WTC11 (cell line): ENCODE results near the gene NEDD8. TPM values are rescaled to one million over a fixed set of nuclear protein-coding genes. Genes with fewer than 3 reads are reported as not detected.

Experiments used
- ATAC-seq: fragments of 200-7000 bp; cut with Tn5 transposase; 2 replicates; pipeline ENCODE4 v1.10.0; 2021; ENCODE audit warnings: mild to moderate bottlenecking, moderate library complexity
- CTCF ChIA-PET: fragments of 300-600 bp; sonication (Branson Sonifier 250); formaldehyde crosslinking; loops from one replicate; lab custom pipeline; 2021; ENCODE audit warnings: antibody characterized with exemption; lab: Charles Lee
- POLR2A ChIA-PET: fragments of 350-600 bp; sonication (Branson Sonifier 250); formaldehyde crosslinking; loops from one replicate; lab custom pipeline; 2021; ENCODE audit warnings: antibody characterized with exemption; lab: Charles Lee
- DNase-seq: peaks from one replicate; pipeline ENCODE4 v3.0.0; 2021; ENCODE audit warnings: low spot score
- H3K27ac Mint-ChIP-seq: 2 replicates; pipeline ENCODE4 v1.8.0; 2021; ENCODE audit warnings: mixed read lengths
- H3K27me3 Mint-ChIP-seq: 2 replicates; pipeline ENCODE4 v1.8.0; 2021; ENCODE audit warnings: low read depth, mild to moderate bottlenecking, moderate library complexity, mixed read lengths
- H3K36me3 Mint-ChIP-seq: 2 replicates; pipeline ENCODE4 v1.8.0; 2021; ENCODE audit warnings: mixed read lengths
- H3K4me1 Mint-ChIP-seq: 2 replicates; pipeline ENCODE4 v1.8.0; 2022; ENCODE audit warnings: mixed read lengths
- H3K4me3 Mint-ChIP-seq: 2 replicates; pipeline ENCODE4 v1.8.0; 2021; ENCODE audit warnings: mild to moderate bottlenecking, moderate library complexity, mixed read lengths
- H3K9me3 Mint-ChIP-seq: 2 replicates; pipeline ENCODE4 v1.8.0; 2021; ENCODE audit warnings: mixed read lengths
- ATF1 ChIP-seq: sonication (generic); formaldehyde crosslinking; IDR thresholded peaks from 2 replicates; pipeline ENCODE4 v1.8.1; 2023; ENCODE audit warnings: mild to moderate bottlenecking, moderate library complexity, missing genetic modification reagents
- CDX4 ChIP-seq: fragments of 250-450 bp; sonication (Bioruptor Pico); IDR thresholded peaks from 2 replicates; pipeline ENCODE4 v1.9.0; 2021; ENCODE audit warnings: moderate library complexity, mild to moderate bottlenecking, inconsistent platforms, borderline replicate concordance
- E2F4 ChIP-seq: sonication (generic); formaldehyde crosslinking; IDR thresholded peaks from 2 replicates; pipeline ENCODE4 v1.8.1; 2022; ENCODE audit warnings: low read depth, mild to moderate bottlenecking, moderate library complexity, missing genetic modification reagents, borderline replicate concordance
- FOXK1 ChIP-seq: sonication (generic); formaldehyde crosslinking; IDR thresholded peaks from 2 replicates; pipeline ENCODE4 v1.8.0; 2022; ENCODE audit warnings: mild to moderate bottlenecking, moderate library complexity, missing genetic modification reagents
- GABPB1 ChIP-seq: sonication (generic); formaldehyde crosslinking; IDR thresholded peaks from 2 replicates; pipeline ENCODE4 v1.8.1; 2023; ENCODE audit warnings: mild to moderate bottlenecking, missing genetic modification reagents
- MLX ChIP-seq: sonication (generic); formaldehyde crosslinking; IDR thresholded peaks from 2 replicates; pipeline ENCODE4 v1.8.1; 2023; ENCODE audit warnings: mild to moderate bottlenecking, missing genetic modification reagents, moderate library complexity
- NFYB ChIP-seq: sonication (generic); formaldehyde crosslinking; conservative IDR thresholded peaks from 2 replicates; pipeline ENCODE4 v1.8.0; 2022; ENCODE audit warnings: low read depth, missing genetic modification reagents
- PRDM15 ChIP-seq: sonication (generic); formaldehyde crosslinking; IDR thresholded peaks from 2 replicates; pipeline ENCODE4 v1.8.0; 2022; ENCODE audit warnings: missing genetic modification reagents
- TP53 ChIP-seq: sonication (generic); formaldehyde crosslinking; IDR thresholded peaks from 2 replicates; pipeline ENCODE4 v1.8.1; 2023; ENCODE audit warnings: mild to moderate bottlenecking, missing genetic modification reagents
- ZBTB43 ChIP-seq: sonication (generic); formaldehyde crosslinking; IDR thresholded peaks from 2 replicates; pipeline ENCODE4 v1.8.1; 2023; ENCODE audit warnings: mild to moderate bottlenecking, missing genetic modification reagents
- ZMAT4 ChIP-seq: fragments of 250-450 bp; sonication (Bioruptor Pico); IDR thresholded peaks from 2 replicates; pipeline ENCODE4 v1.9.0; 2021; ENCODE audit warnings: mild to moderate bottlenecking
- ZNF219 ChIP-seq: sonication (generic); formaldehyde crosslinking; IDR thresholded peaks from 2 replicates; pipeline ENCODE4 v1.8.0; 2023; ENCODE audit warnings: missing genetic modification reagents, mild to moderate bottlenecking, borderline replicate concordance
- ZNF416 ChIP-seq: fragments of 250-450 bp; sonication (Bioruptor Pico); IDR thresholded peaks from 2 replicates; pipeline ENCODE4 v1.9.0; 2021; ENCODE audit warnings: mild to moderate bottlenecking, inconsistent platforms
- ZNF425 ChIP-seq: fragments of 250-450 bp; sonication (Bioruptor Pico); conservative IDR thresholded peaks from 2 replicates; pipeline ENCODE4 v1.9.0; 2021; ENCODE audit warnings: mild to moderate bottlenecking
- ZNF671 ChIP-seq: fragments of 250-450 bp; sonication (Bioruptor Pico); IDR thresholded peaks from 2 replicates; pipeline ENCODE4 v1.8.0; 2021; ENCODE audit warnings: mild to moderate bottlenecking
- total RNA-seq: library from RNA; stranded (reverse); gene quantifications from 3 replicates; pipeline ENCODE4 v1.2.3, GENCODE V29; 2021

The NEDD8 gene
- total RNA-seq, 1 experiment from 2014 or later: 233 TPM

- H3K27me3 Mint-ChIP-seq: no peaks in the 10 kb centered on the region
- ATAC-seq (no peak), DNase-seq (no peak)
- no peak overlapping the region for H3K27ac Mint-ChIP-seq
- H3K36me3 Mint-ChIP-seq: peaks cover 4% of the 10 kb centered on the region; the same call in 1 of the 2 replicates
- H3K4me3 Mint-ChIP-seq: peak overlapping the region; percentile 72
- ChIA-PET CTCF (interaction anchor here (1.3 to 5.8 kb wide), 13 partner anchors 9 to 214 kb away, joined by 3 to 77 read pairs (median 10); partner anchors contain the start of genes CIDEB, DHRS1, IRF9 and LTB4R), POLR2A (interaction anchor here (0.5 to 1.5 kb wide), 10 partner anchors 9 to 96 kb away, joined by 3 to 20 read pairs (median 4); partner anchors contain the start of genes CHMP4A, DHRS1, MDP1 and NFATC4)
- peaks cover 16% of the 10 kb centered on the region for H3K4me1 Mint-ChIP-seq
- TF ChIP-seq CDX4 (CRISPR knock-in tag) (no peak), FOXK1 (no peak), ATF1 (CRISPR knock-in tag) (no peak), ZNF671 (CRISPR knock-in tag) (no peak), ZMAT4 (CRISPR knock-in tag) (no peak), ZNF425 (CRISPR knock-in tag) (no peak)
- H3K9me3 Mint-ChIP-seq: no peaks in the 10 kb centered on the region
These were observed 39.7 kb upstream of the NEDD8 start for GRCh38 chr14:24271834-24272263.

- H3K36me3 Mint-ChIP-seq: peaks cover 4% of the 10 kb centered on the region; the same call in 1 of the 2 replicates
- ChIA-PET POLR2A (interaction anchor here (0.5 to 1.5 kb wide), 16 partner anchors 9 to 144 kb away, joined by 3 to 20 read pairs (median 4); partner anchors contain the start of genes CHMP4A, DHRS1, GMPR2 and MDP1), CTCF (interaction anchor here (0.6 to 5.8 kb wide), 22 partner anchors 9 to 1276 kb away, joined by 3 to 77 read pairs (median 6); partner anchors contain the start of genes CHMP4A, CIDEB, DHRS1 and IRF9)
- DNase-seq: peak; percentile 95
- H3K4me3 Mint-ChIP-seq: peak within 1 kb of the TSS; percentile 72
- peak within 1 kb of the TSS; percentile 87 for H3K27ac Mint-ChIP-seq
- no peaks in the 10 kb centered on the region for H3K9me3 Mint-ChIP-seq
- peaks cover 16% of the 10 kb centered on the region for H3K4me1 Mint-ChIP-seq
- peak; percentile 94 for ATAC-seq
- no peaks in the 10 kb centered on the region for H3K27me3 Mint-ChIP-seq
- TF ChIP-seq ZBTB43 (CRISPR knock-in tag) (peak; percentile 95; the same call in 1 of the 2 replicates), PRDM15 (CRISPR knock-in tag) (peak; percentile 48), E2F4 (CRISPR knock-in tag) (0 out of 2 replicates have a peak, but pooled peaks have one; percentile 62), NFYB (CRISPR knock-in tag) (no peak; the same call in 1 of the 2 replicates), ZNF416 (no peak), GABPB1 (peak; percentile 95), ZMAT4 (CRISPR knock-in tag) (0 out of 2 replicates have a peak, but pooled peaks have one; percentile 68), MLX (CRISPR knock-in tag) (no peak), ZNF219 (CRISPR knock-in tag) (peak; percentile 84; the same call in 1 of the 2 replicates), ZNF425 (CRISPR knock-in tag) (no peak), TP53 (CRISPR knock-in tag) (0 out of 2 replicates have a peak, but pooled peaks have one; percentile 19)
These were observed 39.1 kb upstream of the NEDD8 start, which contains the start of gene RABGGTA for GRCh38 chr14:24271134-24271833. TSS of gene RABGGTA (minus strand) at chr14:24271597. CDS start at chr14:24271115, 482 bp downstream.
